H9 (cell line): ENCODE results near the gene GAK. TPM values are rescaled to one million over a fixed set of nuclear protein-coding genes. Genes with fewer than 3 reads are reported as not detected.

ENCODE experiments used
- DNase-seq: peaks from one replicate; pipeline ENCODE4 v3.0.0-alpha.2; 2017
- H2AFZ ChIP-seq: one replicate; pipeline ENCODE4 v1.6.1; 2013; ENCODE audit warnings: mild to moderate bottlenecking, low read length, control low read depth, moderate library complexity
- H2AK5ac ChIP-seq: 2 replicates; pipeline ENCODE4 v1.6.1; 2013; ENCODE audit warnings: low read length, control low read depth, mixed read lengths; ENCODE audit not compliant: insufficient read length
- H2BK120ac ChIP-seq: one replicate; pipeline ENCODE4 v1.6.1; 2013; ENCODE audit warnings: low read depth, mild to moderate bottlenecking, low read length, control low read depth, inconsistent platforms; ENCODE audit not compliant: poor library complexity, severe bottlenecking
- H2BK12ac ChIP-seq: 2 replicates; pipeline ENCODE4 v1.6.1; 2013; ENCODE audit warnings: low read length, control low read depth, mixed read lengths, low read depth; ENCODE audit not compliant: insufficient read length
- H2BK15ac ChIP-seq: 2 replicates; pipeline ENCODE4 v1.6.1; 2013; ENCODE audit warnings: low read depth, low read length, control low read depth
- H2BK20ac ChIP-seq: one replicate; pipeline ENCODE4 v1.6.1; 2013; ENCODE audit warnings: low read depth, mild to moderate bottlenecking, low read length, control low read depth, inconsistent platforms; ENCODE audit not compliant: poor library complexity, severe bottlenecking
- H2BK5ac ChIP-seq: 2 replicates; pipeline ENCODE4 v1.6.1; 2013; ENCODE audit warnings: low read length, control low read depth, mixed read lengths; ENCODE audit not compliant: insufficient read length
- H3K14ac ChIP-seq: 2 replicates; pipeline ENCODE4 v1.6.1; 2013; ENCODE audit warnings: low read length, control low read depth; ENCODE audit not compliant: insufficient read depth
- H3K18ac ChIP-seq: 2 replicates; pipeline ENCODE4 v1.6.1; 2013; ENCODE audit warnings: low read depth, mild to moderate bottlenecking, mixed read lengths, low read length, control low read depth; ENCODE audit not compliant: insufficient read length
- H3K23ac ChIP-seq: 2 replicates; pipeline ENCODE4 v1.6.1; 2013; ENCODE audit warnings: low read length, control low read depth, mixed read lengths, low read depth; ENCODE audit not compliant: insufficient read length
- H3K23me2 ChIP-seq: 2 replicates; pipeline ENCODE4 v1.6.1; 2013; ENCODE audit warnings: low read depth, mild to moderate bottlenecking, mixed read lengths, low read length, control low read depth; ENCODE audit not compliant: insufficient read length, poor library complexity, severe bottlenecking
- H3K27ac ChIP-seq: 2 replicates; pipeline ENCODE4 v1.5.1; 2013; ENCODE audit warnings: low read length, control low read depth, mixed read lengths, low read depth; ENCODE audit not compliant: insufficient read length
- H3K27me3 ChIP-seq: 2 replicates; pipeline ENCODE4 v1.6.1; 2013; ENCODE audit warnings: low read length, control low read depth, inconsistent platforms; ENCODE audit not compliant: insufficient read depth
- H3K4ac ChIP-seq: 2 replicates; pipeline ENCODE4 v1.6.1; 2013; ENCODE audit warnings: low read depth, mild to moderate bottlenecking, control low read depth, inconsistent platforms, low read length, moderate library complexity
- H3K4me1 ChIP-seq: 2 replicates; pipeline ENCODE4 v1.6.1; 2013; ENCODE audit warnings: low read length, control low read depth, inconsistent platforms; ENCODE audit not compliant: insufficient read depth
- H3K4me2 ChIP-seq: 2 replicates; pipeline ENCODE4 v1.6.1; 2013; ENCODE audit warnings: low read length, control low read depth, mixed read lengths; ENCODE audit not compliant: insufficient read length, insufficient read depth
- H3K56ac ChIP-seq: 2 replicates; pipeline ENCODE4 v1.6.1; 2013; ENCODE audit warnings: low read depth, mild to moderate bottlenecking, mixed read lengths, low read length, control low read depth; ENCODE audit not compliant: insufficient read length
- H3K79me1 ChIP-seq: 2 replicates; pipeline ENCODE4 v1.6.1; 2013; ENCODE audit warnings: low read depth, mild to moderate bottlenecking, moderate library complexity, low read length, control low read depth, inconsistent platforms; ENCODE audit not compliant: insufficient read depth, poor library complexity, severe bottlenecking
- H3K79me2 ChIP-seq: 2 replicates; pipeline ENCODE4 v1.6.1; 2013; ENCODE audit warnings: low read length, control low read depth, inconsistent platforms; ENCODE audit not compliant: insufficient read depth
- H3K9ac ChIP-seq: 2 replicates; pipeline ENCODE4 v1.6.1; 2013; ENCODE audit warnings: low read length, control low read depth, mixed read lengths; ENCODE audit not compliant: insufficient read length; ENCODE audit errors: extremely low read depth
- H3K9me3 ChIP-seq: one replicate; pipeline ENCODE4 v1.6.1; 2013; ENCODE audit warnings: low read depth, low read length, inconsistent platforms; ENCODE audit not compliant: control insufficient read depth
- H3T11ph ChIP-seq: one replicate; pipeline ENCODE4 v1.6.1; 2013; ENCODE audit warnings: mild to moderate bottlenecking, low read length, control low read depth, inconsistent platforms
- H4K20me1 ChIP-seq: one replicate; pipeline ENCODE4 v1.6.1; 2013; ENCODE audit not compliant: control insufficient read depth, insufficient read length, insufficient read depth
- H4K5ac ChIP-seq: 2 replicates; pipeline ENCODE4 v1.6.1; 2013; ENCODE audit warnings: low read depth, mild to moderate bottlenecking, mixed read lengths, low read length, control low read depth; ENCODE audit not compliant: insufficient read length
- H4K8ac ChIP-seq: replicated peaks from 2 replicates; pipeline ENCODE4 v1.6.1; 2013; ENCODE audit warnings: low read length, control low read depth, mixed read lengths, low read depth; ENCODE audit not compliant: insufficient read length
- H4K91ac ChIP-seq: 2 replicates; pipeline ENCODE4 v1.6.1; 2013; ENCODE audit warnings: low read depth, mild to moderate bottlenecking, moderate library complexity, mixed read lengths, low read length, control low read depth; ENCODE audit not compliant: insufficient read length
- H3K27ac Mint-ChIP-seq, 3 experiments: 2 replicates in 2 of 3; 3 replicates in 1 of 3; pipeline ENCODE4 v1.8.0; 2020 to 2021; ENCODE audit warnings: mixed read lengths in 3 of 3, mild to moderate bottlenecking in 1 of 3, moderate library complexity in 1 of 3
- H3K27me3 Mint-ChIP-seq: 2 replicates; pipeline ENCODE4 v1.8.0; 2021; ENCODE audit warnings: low read depth, mild to moderate bottlenecking, moderate library complexity, mixed read lengths
- H3K36me3 Mint-ChIP-seq, 3 experiments: 2 replicates in 2 of 3; 3 replicates in 1 of 3; pipeline ENCODE4 v1.8.0; 2020 to 2021; ENCODE audit warnings: low read depth in 3 of 3, mixed read lengths in 3 of 3; ENCODE audit not compliant: insufficient read depth in 1 of 3
- H3K4me1 Mint-ChIP-seq, 2 experiments: 2 replicates each; pipeline ENCODE4 v1.8.0; 2020; ENCODE audit warnings: mixed read lengths in 2 of 2
- H3K4me3 Mint-ChIP-seq, 2 experiments: 2 replicates in 1 of 2; 3 replicates in 1 of 2; pipeline ENCODE4 v1.8.0; 2020 to 2021; ENCODE audit warnings: mild to moderate bottlenecking in 2 of 2, mixed read lengths in 2 of 2, moderate library complexity in 1 of 2
- H3K9me3 Mint-ChIP-seq, 2 experiments: 2 replicates in 1 of 2; 3 replicates in 1 of 2; pipeline ENCODE4 v1.8.0; 2020; ENCODE audit warnings: mild to moderate bottlenecking in 2 of 2, mixed read lengths in 2 of 2, moderate library complexity in 1 of 2
- CTCF ChIP-seq: fragments of 200-600 bp; sonication (generic); conservative IDR thresholded peaks from 3 replicates; pipeline ENCODE4 v1.8.0; 2021; ENCODE audit warnings: antibody characterized with exemption, mild to moderate bottlenecking
- WGBS: extraction: QIAGEN DNeasy Blood & Tissue Kit; methylation state at CpG from one replicate; pipeline ENCODE4 v1.1.7; 2013; ENCODE audit warnings: missing lambda C conversion rate, low lambda C conversion rate, mixed read lengths; ENCODE audit not compliant: insufficient read length; ENCODE audit errors: extremely low coverage; 5-methylcytosine and 5-hydroxymethylcytosine counted together
- total RNA-seq: library from RNA; stranded (reverse); gene quantifications from 2 replicates; pipeline ENCODE4 v1.2.1, GENCODE V29; 2021

GAK gene
- total RNA-seq, 1 experiment from 2014 or later = 80.7 TPM

- Histone ChIP-seq H2AFZ (no peak overlapping the region), H3K23me2 (no peaks in the 10 kb centered on the region), H2BK20ac (no peak overlapping the region), H3K79me1 (no peaks in the 10 kb centered on the region), H2BK5ac (no peak overlapping the region), H3K56ac (no peak overlapping the region), H3K79me2 (no peaks in the 10 kb centered on the region), H3K4me1 (no peaks in the 10 kb centered on the region), H3K9me3 (no peaks in the 10 kb centered on the region), H4K8ac (no peak overlapping the region), H3K9ac (no peak overlapping the region), H3K27me3 (no peaks in the 10 kb centered on the region), H3K18ac (no peak overlapping the region), H4K20me1 (no peaks in the 10 kb centered on the region), H3T11ph (no peak overlapping the region), H3K4ac (no peak overlapping the region), H3K23ac (no peak overlapping the region), H2AK5ac (no peak overlapping the region), H2BK120ac (no peak overlapping the region), H2BK15ac (no peak overlapping the region), H3K27ac (no peak overlapping the region), H3K4me2 (no peak overlapping the region), H2BK12ac (no peak overlapping the region), H3K14ac (no peak overlapping the region), H4K5ac (no peak overlapping the region), H4K91ac (no peak overlapping the region)
- no peaks in the 10 kb centered on the region for H3K4me1 Mint-ChIP-seq
- H3K27ac Mint-ChIP-seq = no peak overlapping the region
- no peak for DNase-seq
- no CpG with 5 or more reads among the region's 16 CpGs for WGBS
- no peak for TF ChIP-seq CTCF
- H3K4me3 Mint-ChIP-seq = no peak overlapping the region
- H3K36me3 Mint-ChIP-seq = peaks cover 3 to 35% (median 20%) of the 10 kb centered on the region in 3 experiments; a peak in 5 of 7 replicates
- no peaks in the 10 kb centered on the region for H3K27me3 Mint-ChIP-seq
- H3K9me3 Mint-ChIP-seq = no peaks in the 10 kb centered on the region
These were observed 36.5 kb downstream of the GAK start for GRCh38 chr4:895596-895995.
